ENCODE results near the gene ERC2.

The ERC2 gene

GRCh38 chr3:56190130-56190529 is 278.1 kb downstream of the ERC2 start:
- no peak for ATAC-seq

GRCh38 chr3:56189536-56189935 is 278.7 kb downstream of the ERC2 start:
- no peak for ATAC-seq
- no peak for TF ChIP-seq ZNF8 (CRISPR knock-in tag; IDR thresholded peaks at IDR 0.05)
- no peak for TF ChIP-seq CREB5 (CRISPR knock-in tag; IDR thresholded peaks at IDR 0.05; ENCODE audit: low read depth)
- no peak for TF ChIP-seq ZFP3 (CRISPR knock-in tag; IDR thresholded peaks at IDR 0.05)
- no peak for TF ChIP-seq TCF4 (CRISPR knock-in tag; IDR thresholded peaks at IDR 0.05; ENCODE audit: borderline replicate concordance)
- TF ChIP-seq PATZ1 (CRISPR knock-in tag; IDR thresholded peaks at IDR 0.05; ENCODE audit: borderline replicate concordance) = no peak
- TF ChIP-seq ZNF565 (CRISPR knock-in tag; conservative IDR thresholded peaks at IDR 0.05; ENCODE audit: low read depth) = no peak
- TF ChIP-seq GLIS3 (CRISPR knock-in tag; IDR thresholded peaks at IDR 0.05) = no peak
- no peak for TF ChIP-seq ZNF70 (CRISPR knock-in tag; IDR thresholded peaks at IDR 0.05)
- no peak for TF ChIP-seq SNAI2 (CRISPR knock-in tag; IDR thresholded peaks at IDR 0.05)
- TF ChIP-seq RARB (CRISPR knock-in tag; IDR thresholded peaks at IDR 0.05) = no peak
- no peak for TF ChIP-seq CSRNP3 (CRISPR knock-in tag; IDR thresholded peaks at IDR 0.05)
- no peak for TF ChIP-seq CSDC2 (CRISPR knock-in tag; IDR thresholded peaks at IDR 0.05)
- no peak for TF ChIP-seq OSR1 (CRISPR knock-in tag; IDR thresholded peaks at IDR 0.05)

More at GRCh38 chr3:56190130-56190529, 278.1 kb downstream of the ERC2 start:
- TF ChIP-seq ZFP3 (CRISPR knock-in tag; IDR thresholded peaks at IDR 0.05) = no peak
- no peak for TF ChIP-seq BACH2 (CRISPR knock-in tag; IDR thresholded peaks at IDR 0.05; ENCODE audit: borderline replicate concordance)
- no peak for TF ChIP-seq ZNF70 (CRISPR knock-in tag; IDR thresholded peaks at IDR 0.05)
- no peak for TF ChIP-seq ZNF8 (CRISPR knock-in tag; IDR thresholded peaks at IDR 0.05)
- no peak for TF ChIP-seq TSHZ2 (CRISPR knock-in tag; IDR thresholded peaks at IDR 0.05)
- no peak for TF ChIP-seq ZNF565 (CRISPR knock-in tag; conservative IDR thresholded peaks at IDR 0.05; ENCODE audit: low read depth)
- TF ChIP-seq ESRRG (CRISPR knock-in tag; IDR thresholded peaks at IDR 0.05) = no peak
- no peak for TF ChIP-seq PATZ1 (CRISPR knock-in tag; IDR thresholded peaks at IDR 0.05; ENCODE audit: borderline replicate concordance)
- TF ChIP-seq GLIS3 (CRISPR knock-in tag; IDR thresholded peaks at IDR 0.05) = no peak
- TF ChIP-seq POU6F1 (CRISPR knock-in tag; IDR thresholded peaks at IDR 0.05; ENCODE audit: borderline replicate concordance, low read depth) = no peak
- no peak for TF ChIP-seq CREB5 (CRISPR knock-in tag; IDR thresholded peaks at IDR 0.05; ENCODE audit: low read depth)
- TF ChIP-seq PPARA (CRISPR knock-in tag; IDR thresholded peaks at IDR 0.05; ENCODE audit: borderline replicate concordance) = no peak

All from SK-N-SH treated with all-trans-retinoic acid at 6 μM for 48 hours (cell line).